ENCODE results near the gene ALDH16A1.

ALDH16A1 gene

GRCh38 chr19:49425178-49425577 is 27.8 kb upstream of the ALDH16A1 start, which contains the start of gene GFY:
GFY (plus strand) TSS chr19:49425388; CDS start chr19:49426431, 1,043 bp downstream.
- DNase-seq, result no peak

DNA sequence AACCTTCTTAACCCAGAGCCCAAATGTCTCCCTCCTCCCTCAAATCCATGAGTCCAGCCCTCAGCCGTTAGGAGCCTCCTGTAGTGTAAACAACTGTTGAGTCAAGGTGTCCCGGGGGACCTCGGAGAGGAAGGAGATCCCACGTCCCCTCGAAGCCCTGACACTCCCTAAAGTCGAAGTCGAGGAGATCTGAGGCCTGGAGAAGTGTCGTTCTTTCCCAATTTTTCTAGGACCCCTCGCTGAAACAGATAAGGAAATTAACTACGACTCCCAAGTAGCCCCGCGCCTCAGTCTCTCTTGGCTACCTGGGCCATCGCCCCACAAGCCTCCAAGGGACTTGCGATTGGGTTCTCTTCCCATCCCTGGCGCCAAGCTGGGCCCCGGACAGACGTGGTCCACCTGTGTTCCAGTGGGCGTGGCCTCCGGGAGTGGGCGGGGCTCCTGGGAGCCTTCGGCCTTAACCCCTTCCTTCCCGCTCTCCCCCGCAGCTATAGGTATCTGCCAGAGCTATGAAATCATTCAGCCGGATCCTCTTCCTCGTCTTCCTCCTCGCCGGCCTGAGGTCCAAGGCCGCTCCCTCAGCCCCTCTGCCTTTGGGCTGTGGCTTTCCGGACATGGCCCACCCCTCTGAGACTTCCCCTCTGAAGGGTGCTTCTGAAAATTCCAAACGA is 27.0 kb upstream of the ALDH16A1 start:
- no peak for DNase-seq

DNA sequence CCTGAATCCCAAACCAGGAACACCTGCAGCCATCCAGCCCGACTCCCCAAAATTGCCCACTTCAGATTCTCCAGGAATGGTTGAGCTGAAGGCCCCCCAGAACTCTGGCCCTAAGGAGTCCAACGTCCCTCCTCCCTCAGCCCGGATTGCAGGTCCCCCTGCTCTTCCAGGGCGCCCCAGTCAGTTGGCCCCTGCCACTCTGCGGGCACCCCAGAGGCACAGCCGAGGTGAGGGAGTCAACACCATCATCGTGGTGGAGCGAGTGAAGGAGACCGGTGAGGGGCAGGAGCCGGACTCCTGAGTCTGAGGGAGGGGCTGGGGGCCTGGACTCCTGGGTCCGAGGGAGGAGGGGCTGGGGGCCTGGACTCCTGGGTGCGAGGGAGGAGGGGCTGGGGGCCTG is 25.7 kb upstream of the ALDH16A1 start:
- DNase-seq, result no peak

GRCh38 chr19:49427855-49428546 is 25.0 kb upstream of the ALDH16A1 start:
- DNase-seq, result peak; percentile 37

DNA sequence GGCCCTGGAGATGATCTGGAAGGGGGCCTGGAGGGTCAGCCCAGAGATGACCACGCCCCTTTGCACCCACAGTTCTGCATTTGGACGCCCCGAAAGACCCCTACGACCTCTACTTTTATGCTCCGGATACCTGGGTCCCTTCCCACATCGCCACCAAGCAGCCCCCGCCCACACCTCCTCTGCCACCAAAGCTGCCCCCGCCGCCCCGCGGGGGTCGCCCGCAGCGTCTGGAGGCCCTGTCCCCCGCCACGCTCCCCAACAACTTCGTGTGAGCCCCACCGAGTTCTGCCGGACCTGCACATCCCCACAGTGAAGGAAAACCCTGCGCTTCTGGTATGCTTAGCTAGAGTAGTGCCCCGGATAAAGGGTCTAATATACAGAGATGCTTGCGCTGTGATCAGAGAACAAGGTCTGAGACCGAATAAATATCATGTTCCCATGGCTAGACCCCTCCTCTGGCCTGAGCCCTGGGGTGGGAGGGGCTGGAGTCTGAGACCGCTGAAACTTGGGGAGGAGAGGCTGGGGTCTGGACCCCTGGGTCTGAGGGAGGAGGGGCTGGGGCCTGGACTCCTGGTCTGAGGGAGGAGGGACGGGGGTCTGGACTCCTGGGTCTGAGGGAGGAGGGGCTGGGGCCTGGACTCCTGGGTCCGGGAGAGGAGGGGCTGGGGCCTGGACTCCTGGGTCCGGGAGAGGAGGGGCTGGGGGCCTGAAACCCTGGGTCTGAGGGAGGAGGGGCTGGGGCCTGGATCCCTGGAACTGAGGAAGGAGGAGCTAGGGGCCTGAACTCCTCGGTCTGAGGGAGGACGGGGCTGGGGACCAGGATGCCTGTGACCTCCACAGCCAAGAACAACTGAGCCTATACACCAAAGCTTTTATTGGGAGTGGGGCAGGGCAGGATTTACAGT is 24.2 kb upstream of the ALDH16A1 start:
- no peak for DNase-seq

- no peak for DNase-seq
Measured at GRCh38 chr19:49430172-49430677, 22.8 kb upstream of the ALDH16A1 start.

- no peak for DNase-seq
Measured at GRCh38 chr19:49430678-49431329, 22.2 kb upstream of the ALDH16A1 start.

GRCh38 chr19:49431330-49431749 is 21.7 kb upstream of the ALDH16A1 start:
- DNase-seq, result peak; percentile 45

DNA sequence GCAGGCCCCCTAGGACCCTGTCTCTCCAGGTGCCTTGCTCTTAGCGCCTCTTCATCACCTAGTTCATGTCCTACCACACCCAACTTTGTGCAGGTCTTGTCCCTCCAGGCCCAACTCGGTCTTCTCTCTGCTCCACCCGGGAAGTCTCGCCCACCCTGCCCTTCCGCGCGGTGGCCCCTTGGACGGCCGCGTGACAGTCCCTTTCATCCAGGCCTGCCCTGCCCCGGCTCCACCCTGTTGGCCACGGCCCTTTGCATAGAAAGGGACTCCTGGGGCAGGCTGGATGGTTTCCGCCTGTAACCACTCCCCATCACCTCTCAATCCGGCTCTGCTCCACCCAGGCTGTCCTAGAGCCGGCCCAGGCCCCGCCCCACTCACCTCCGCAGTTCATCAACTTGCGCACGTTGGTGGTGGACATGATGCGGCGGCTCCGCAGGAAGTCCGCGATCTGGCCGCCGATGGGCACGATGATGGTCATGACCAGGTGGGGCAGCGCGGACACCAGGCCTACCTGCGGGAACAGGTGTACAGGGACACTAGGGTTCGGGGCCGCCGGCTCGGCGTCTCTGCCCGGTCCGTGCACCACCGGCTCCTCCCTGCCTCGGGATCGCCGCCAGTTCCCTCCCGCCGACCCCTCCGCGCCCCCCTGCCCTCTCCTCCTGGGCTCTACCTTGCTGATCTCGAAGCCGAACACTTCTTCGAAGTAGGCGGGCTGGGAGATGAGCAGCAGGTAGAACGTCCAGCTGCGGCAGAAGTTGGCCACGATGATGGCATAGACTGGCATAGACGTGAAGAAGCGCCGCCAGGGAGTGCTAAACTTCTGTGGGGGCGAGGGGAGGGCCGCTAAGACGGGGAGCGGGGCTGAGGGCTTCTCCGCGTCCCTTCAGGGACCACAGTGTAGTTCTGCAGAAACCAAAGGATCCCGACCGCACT is 20.6 kb upstream of the ALDH16A1 start:
- DNase-seq, result peak; percentile 50

GRCh38 chr19:49433240-49433901 is 19.7 kb upstream of the ALDH16A1 start:
- no peak for DNase-seq

DNA sequence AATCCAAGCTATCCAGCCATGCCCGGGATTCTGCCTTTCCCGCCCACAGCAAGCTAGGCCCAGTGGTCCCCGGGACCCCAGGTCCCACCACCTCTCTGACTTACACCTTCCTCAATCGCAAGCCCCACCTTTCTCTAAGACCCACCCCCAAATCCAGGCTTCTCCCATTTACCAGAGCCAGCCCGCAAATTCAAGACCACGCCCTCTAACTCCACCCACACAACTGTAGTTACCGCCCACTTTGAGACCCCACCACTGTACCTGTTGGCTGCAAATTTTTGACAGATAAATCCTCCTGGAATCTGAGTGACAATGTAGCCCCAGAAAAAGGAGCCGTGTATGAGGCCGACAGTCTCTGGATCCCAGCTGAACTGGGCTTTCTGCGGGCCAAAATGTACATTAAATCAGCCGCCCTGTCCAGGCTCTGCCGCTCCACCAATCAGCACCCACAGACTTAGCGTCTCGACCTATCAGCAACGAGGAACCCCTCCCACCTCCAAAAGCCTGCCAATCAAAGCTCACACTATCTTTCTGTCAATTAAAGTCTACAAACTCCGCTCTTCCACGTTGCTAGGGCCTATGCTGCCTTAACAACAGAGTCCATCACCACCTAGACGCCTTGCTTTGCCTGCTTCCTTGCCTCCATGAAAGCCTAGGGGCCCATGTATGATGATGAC is 18.0 kb upstream of the ALDH16A1 start:
- no peak for DNase-seq

GRCh38 chr19:49435670-49436069 is 17.4 kb upstream of the ALDH16A1 start:
- no peak for DNase-seq

DNA sequence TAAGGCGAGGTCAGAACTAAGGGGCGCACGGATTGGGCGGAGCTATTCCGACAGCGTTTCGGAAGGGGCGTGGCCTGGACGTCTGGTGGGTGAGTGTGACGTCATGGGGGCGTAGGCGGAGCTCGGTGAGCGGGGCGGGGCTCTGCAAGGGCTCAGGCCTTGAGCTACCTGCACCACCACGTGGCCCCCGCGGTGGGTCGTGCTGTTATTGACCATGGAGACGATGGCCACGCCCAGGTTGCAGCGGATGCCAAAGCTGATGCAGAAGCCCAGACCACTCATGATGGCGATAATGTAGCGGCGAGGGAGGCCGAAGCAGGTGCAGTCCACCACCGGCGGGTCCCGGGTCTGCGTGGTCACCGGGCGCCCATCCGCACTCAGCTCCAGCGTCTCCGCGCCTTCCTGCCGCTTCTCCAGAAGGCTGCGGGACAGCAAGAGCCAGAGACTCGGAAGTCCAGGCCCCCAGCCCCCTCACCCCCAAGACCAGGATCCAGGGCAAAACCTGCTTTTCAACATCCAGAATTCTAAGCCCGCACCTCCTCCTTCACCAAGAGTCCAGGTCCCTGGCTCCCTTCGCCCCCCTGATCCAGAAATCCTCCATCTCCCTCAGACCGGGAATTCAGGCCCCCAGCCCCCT is 16.5 kb upstream of the ALDH16A1 start:
- DNase-seq, result peak; percentile 62

GRCh38 chr19:49437231-49437630 is 15.8 kb upstream of the ALDH16A1 start:
- no peak for DNase-seq

DNA sequence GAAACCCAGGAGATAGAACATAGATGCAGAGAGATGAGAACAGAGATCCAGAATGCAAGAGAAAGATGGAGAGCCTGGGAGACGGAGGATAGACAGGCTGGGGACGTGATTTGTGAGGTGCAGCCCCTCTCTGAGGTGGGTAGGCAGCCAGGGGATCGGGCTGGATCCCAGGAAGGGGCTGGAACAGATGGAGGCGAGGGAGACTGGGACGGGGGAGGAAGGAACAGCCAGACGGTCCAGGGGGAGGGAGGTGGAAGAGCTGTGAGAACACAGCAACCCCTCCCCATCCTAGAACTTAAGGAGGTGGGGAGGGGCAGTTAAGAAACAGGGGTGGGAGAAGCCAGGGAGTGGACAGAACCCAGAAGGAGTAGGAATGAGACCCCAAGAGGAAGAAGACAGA is 14.8 kb upstream of the ALDH16A1 start:
- DNase-seq, result no peak

GRCh38 chr19:49439836-49440235 is 13.2 kb upstream of the ALDH16A1 start:
- no peak for DNase-seq

- no peak for DNase-seq
Measured at GRCh38 chr19:49440439-49441209, 12.4 kb upstream of the ALDH16A1 start.

DNA sequence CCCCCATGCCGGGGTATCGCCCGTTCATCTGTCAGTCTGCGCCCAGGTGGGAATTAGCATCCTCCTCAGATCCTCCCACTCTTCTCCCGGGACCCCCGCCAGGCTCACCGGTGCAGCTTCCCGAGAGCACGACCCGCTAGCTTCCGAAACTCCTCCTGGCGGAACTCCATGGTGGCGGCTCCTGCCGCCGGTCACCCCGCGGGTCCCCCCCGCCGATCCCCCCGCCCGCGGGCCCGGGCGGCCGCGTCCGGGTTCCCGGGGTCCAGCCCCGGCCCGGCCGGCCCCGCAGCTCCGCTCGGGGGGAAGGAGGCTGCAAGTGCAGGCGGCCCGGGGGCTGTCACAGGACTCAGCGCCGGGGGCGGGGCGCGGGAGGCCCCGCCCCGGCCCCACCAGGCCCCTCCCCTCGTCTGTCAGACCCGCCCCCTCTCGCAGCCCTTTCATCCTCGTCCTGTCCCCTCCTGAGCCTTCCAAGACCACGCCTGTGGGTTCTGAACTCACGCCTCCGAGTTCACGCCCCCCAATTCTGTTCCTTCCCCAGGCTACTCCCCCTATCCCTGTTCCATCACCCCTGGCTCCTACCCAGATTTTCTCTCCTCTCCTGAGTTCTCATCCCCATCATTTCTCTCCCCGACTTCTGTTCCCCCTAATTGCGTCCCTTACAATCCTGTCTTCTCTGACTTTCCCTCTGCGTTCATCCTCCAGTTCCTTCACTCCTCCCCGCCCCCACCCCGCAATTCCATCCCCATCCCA is 11.6 kb upstream of the ALDH16A1 start, which contains the start of gene SLC17A7:
Gene SLC17A7 (minus strand): TSS at position 318 of the 750 bp plus-strand sequence. CDS start 148 bp downstream, at position 170.
- DNase-seq, result peak; percentile 53

Measured in CD4-positive, alpha-beta T cell treated with Interleukin-17A for 1 hour (primary cell).